ENCODE results near the gene MCIDAS. TPM values are rescaled to one million over a fixed set of nuclear protein-coding genes. Genes with fewer than 3 reads are reported as not detected.

Gene MCIDAS
- total and polyA plus RNA-seq, 2 of the 13 experiments (the other 11 are each of a cell fraction or from before 2014, with no cell fraction given), result not detected

DNA sequence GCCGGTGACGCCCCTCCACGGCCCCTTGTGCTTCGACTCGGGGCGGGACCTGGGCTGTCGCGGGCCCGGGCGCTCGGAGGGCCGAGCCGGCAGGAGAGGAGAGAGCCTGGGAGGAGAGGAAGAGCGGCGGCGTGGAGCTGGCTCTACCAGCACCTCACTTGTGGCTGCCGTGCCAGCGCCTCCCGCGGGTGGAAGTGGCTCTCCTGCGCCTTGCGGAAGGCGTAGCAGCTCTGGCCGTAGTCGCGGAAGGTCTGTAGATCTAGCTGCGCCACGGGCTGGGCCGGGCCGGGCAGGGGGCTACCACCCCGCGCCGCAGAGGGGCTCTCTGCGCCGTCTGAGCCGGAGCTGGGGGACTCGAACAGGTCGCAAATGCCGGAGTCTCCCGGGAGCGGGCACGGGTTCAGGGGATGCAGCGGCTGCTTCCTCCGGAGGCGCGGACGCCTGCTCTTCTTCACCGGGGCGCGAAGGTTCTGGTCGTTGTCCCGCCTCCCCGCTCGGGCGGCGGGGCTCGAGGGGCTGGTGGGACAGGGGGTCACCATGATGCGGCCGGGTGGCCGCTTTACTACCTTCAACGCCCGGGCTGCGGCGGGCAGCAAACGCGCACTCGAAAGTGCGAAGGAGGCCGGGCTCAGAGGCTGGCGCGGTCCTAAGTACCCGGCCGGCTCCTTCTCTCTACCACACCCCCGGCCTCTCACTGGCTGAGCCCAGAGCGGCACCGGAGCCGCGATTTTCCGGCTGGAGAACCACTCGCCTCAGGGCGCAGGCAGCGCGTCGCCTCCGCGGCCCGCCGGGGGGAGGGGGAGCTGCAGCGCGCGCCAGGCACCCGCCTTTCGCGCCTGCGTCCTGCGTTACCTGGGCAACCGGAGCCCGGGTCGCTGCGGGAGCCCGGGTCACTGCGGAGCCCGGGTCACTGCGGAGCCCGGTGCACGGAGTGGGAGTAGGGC is 6.1 kb upstream of the MCIDAS start, which contains the start of gene CCNO (continued):
- TF ChIP-seq, protein P1, sequence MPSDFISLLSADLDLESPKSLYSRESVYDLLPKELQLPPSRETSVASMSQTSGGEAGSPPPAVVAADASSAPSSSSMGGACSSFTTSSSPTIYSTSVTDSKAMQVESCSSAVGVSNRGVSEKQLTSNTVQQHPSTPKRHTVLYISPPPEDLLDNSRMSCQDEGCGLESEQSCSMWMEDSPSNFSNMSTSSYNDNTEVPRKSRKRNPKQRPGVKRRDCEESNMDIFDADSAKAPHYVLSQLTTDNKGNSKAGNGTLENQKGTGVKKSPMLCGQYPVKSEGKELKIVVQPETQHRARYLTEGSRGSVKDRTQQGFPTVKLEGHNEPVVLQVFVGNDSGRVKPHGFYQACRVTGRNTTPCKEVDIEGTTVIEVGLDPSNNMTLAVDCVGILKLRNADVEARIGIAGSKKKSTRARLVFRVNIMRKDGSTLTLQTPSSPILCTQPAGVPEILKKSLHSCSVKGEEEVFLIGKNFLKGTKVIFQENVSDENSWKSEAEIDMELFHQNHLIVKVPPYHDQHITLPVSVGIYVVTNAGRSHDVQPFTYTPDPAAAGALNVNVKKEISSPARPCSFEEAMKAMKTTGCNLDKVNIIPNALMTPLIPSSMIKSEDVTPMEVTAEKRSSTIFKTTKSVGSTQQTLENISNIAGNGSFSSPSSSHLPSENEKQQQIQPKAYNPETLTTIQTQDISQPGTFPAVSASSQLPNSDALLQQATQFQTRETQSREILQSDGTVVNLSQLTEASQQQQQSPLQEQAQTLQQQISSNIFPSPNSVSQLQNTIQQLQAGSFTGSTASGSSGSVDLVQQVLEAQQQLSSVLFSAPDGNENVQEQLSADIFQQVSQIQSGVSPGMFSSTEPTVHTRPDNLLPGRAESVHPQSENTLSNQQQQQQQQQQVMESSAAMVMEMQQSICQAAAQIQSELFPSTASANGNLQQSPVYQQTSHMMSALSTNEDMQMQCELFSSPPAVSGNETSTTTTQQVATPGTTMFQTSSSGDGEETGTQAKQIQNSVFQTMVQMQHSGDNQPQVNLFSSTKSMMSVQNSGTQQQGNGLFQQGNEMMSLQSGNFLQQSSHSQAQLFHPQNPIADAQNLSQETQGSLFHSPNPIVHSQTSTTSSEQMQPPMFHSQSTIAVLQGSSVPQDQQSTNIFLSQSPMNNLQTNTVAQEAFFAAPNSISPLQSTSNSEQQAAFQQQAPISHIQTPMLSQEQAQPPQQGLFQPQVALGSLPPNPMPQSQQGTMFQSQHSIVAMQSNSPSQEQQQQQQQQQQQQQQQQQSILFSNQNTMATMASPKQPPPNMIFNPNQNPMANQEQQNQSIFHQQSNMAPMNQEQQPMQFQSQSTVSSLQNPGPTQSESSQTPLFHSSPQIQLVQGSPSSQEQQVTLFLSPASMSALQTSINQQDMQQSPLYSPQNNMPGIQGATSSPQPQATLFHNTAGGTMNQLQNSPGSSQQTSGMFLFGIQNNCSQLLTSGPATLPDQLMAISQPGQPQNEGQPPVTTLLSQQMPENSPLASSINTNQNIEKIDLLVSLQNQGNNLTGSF (CRISPR knock-in tag; IDR thresholded peaks at IDR 0.05), result no peak
- TF ChIP-seq THYN1 (CRISPR knock-in tag; IDR thresholded peaks at IDR 0.05; ENCODE audit: borderline replicate concordance, low read depth) (no peak), ZNF607 (CRISPR knock-in tag; IDR thresholded peaks at IDR 0.05; ENCODE audit: borderline replicate concordance) (no peak), KMT2B (CRISPR knock-in tag; IDR thresholded peaks at IDR 0.05) (no peak), EED (CRISPR knock-in tag; IDR thresholded peaks at IDR 0.05) (no peak), ZNF224 (CRISPR knock-in tag; IDR thresholded peaks at IDR 0.05) (no peak), SP5 (CRISPR knock-in tag; IDR thresholded peaks at IDR 0.05; ENCODE audit: borderline replicate concordance, low read depth) (no peak), ZKSCAN8 (CRISPR knock-in tag; IDR thresholded peaks at IDR 0.05; ENCODE audit: borderline replicate concordance) (no peak), ZNF446 (CRISPR knock-in tag; IDR thresholded peaks at IDR 0.05) (no peak), SRY (CRISPR knock-in tag; IDR thresholded peaks at IDR 0.05) (0 out of 2 replicates have a peak, but pooled peaks have one; percentile 7), KDM5A (IDR thresholded peaks at IDR 0.05; ENCODE audit: borderline replicate concordance, low read length) (no peak), CREB1 (IDR thresholded peaks at IDR 0.05) (no peak), CREB1 (CRISPR knock-in tag; IDR thresholded peaks at IDR 0.05) (no peak), KMT2A (CRISPR knock-in tag; IDR thresholded peaks at IDR 0.05) (no peak), TEAD2 (CRISPR knock-in tag; IDR thresholded peaks at IDR 0.05) (no peak)
- TF ChIP-seq, protein P2, sequence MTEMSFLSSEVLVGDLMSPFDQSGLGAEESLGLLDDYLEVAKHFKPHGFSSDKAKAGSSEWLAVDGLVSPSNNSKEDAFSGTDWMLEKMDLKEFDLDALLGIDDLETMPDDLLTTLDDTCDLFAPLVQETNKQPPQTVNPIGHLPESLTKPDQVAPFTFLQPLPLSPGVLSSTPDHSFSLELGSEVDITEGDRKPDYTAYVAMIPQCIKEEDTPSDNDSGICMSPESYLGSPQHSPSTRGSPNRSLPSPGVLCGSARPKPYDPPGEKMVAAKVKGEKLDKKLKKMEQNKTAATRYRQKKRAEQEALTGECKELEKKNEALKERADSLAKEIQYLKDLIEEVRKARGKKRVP (CRISPR knock-in tag; IDR thresholded peaks at IDR 0.05), result no peak
- TF ChIP-seq, protein P3, sequence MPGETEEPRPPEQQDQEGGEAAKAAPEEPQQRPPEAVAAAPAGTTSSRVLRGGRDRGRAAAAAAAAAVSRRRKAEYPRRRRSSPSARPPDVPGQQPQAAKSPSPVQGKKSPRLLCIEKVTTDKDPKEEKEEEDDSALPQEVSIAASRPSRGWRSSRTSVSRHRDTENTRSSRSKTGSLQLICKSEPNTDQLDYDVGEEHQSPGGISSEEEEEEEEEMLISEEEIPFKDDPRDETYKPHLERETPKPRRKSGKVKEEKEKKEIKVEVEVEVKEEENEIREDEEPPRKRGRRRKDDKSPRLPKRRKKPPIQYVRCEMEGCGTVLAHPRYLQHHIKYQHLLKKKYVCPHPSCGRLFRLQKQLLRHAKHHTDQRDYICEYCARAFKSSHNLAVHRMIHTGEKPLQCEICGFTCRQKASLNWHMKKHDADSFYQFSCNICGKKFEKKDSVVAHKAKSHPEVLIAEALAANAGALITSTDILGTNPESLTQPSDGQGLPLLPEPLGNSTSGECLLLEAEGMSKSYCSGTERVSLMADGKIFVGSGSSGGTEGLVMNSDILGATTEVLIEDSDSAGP (CRISPR knock-in tag; IDR thresholded peaks at IDR 0.05; ENCODE audit: borderline replicate concordance), result peak; percentile 12; the same call in 1 of the 2 replicates
- TF ChIP-seq, protein P4, sequence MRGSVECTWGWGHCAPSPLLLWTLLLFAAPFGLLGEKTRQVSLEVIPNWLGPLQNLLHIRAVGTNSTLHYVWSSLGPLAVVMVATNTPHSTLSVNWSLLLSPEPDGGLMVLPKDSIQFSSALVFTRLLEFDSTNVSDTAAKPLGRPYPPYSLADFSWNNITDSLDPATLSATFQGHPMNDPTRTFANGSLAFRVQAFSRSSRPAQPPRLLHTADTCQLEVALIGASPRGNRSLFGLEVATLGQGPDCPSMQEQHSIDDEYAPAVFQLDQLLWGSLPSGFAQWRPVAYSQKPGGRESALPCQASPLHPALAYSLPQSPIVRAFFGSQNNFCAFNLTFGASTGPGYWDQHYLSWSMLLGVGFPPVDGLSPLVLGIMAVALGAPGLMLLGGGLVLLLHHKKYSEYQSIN (CRISPR knock-in tag; IDR thresholded peaks at IDR 0.05; ENCODE audit: borderline replicate concordance), result no peak
- TF ChIP-seq, protein P5, sequence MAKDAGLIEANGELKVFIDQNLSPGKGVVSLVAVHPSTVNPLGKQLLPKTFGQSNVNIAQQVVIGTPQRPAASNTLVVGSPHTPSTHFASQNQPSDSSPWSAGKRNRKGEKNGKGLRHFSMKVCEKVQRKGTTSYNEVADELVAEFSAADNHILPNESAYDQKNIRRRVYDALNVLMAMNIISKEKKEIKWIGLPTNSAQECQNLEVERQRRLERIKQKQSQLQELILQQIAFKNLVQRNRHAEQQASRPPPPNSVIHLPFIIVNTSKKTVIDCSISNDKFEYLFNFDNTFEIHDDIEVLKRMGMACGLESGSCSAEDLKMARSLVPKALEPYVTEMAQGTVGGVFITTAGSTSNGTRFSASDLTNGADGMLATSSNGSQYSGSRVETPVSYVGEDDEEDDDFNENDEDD (CRISPR knock-in tag; IDR thresholded peaks at IDR 0.05; ENCODE audit: borderline replicate concordance), result 0 out of 2 replicates have a peak, but pooled peaks have one; percentile 15
